Stimulated activated CD4-positive, alpha-beta T cell treated with anti-CD3 and anti-CD28 coated beads, TNF-alpha, amount 100 ng/mL, for 48 hours (primary cell): ENCODE measurements around the gene GSTT4.
"Not testable (repeated sequence)": the region's sequence is repeated elsewhere in the genome, so short reads cannot be mapped to it uniquely, and the experiment has no call there.

Experiments
- DNase-seq, 3 donors: peaks; one replicate each; pipeline ENCODE4 v3.0.0-alpha.2; 2020; ENCODE audit warnings: low read depth in 3 of 3

GSTT4 gene

DNA sequence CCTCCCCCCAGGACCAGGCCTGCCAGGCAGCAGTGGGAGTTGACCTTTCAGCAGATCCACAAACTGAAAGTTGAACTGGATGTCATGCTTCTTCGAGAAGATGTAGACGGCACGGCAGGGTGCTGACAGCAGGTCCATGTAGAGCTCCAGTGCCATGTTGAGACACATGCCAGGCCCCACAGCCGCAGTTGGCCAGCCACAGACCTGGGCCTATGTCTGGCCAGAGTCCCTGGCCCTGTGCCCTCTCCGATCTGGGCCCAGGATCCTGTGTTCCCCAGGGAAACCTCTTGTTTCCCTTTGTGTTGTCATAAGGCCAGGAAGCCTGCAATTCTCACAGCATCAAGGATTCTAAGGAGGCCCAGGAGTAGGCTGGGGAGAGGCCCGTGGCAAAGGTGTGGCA, at the start of gene GSTT4:
Gene GSTT4, minus strand, starts transcription at position 253 of the 400 bp plus-strand sequence. Its CDS starts 97 bp downstream, at position 156.
- no peak for DNase-seq

DNA sequence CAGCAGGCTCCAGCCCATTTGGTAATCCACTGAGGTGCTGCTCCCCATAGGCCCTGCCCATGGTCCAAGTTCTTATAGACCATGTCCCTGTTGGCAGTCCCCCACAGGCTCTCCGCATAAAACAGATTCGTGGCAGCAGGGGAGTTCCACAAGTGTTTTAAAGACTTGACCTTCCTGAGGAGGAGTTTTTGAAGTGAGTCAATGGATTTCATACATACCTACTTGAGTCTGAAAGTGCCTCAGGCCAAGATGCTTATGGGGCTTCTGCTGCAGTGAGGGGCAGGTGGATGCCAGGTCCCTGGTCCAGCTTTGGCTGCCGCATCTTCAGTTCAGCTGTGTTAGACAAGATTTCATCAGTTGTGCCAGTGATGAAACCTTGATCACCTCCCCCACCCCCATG, 49.1 kb upstream of the GSTT4 start:
- DNase-seq: no peak

DNA sequence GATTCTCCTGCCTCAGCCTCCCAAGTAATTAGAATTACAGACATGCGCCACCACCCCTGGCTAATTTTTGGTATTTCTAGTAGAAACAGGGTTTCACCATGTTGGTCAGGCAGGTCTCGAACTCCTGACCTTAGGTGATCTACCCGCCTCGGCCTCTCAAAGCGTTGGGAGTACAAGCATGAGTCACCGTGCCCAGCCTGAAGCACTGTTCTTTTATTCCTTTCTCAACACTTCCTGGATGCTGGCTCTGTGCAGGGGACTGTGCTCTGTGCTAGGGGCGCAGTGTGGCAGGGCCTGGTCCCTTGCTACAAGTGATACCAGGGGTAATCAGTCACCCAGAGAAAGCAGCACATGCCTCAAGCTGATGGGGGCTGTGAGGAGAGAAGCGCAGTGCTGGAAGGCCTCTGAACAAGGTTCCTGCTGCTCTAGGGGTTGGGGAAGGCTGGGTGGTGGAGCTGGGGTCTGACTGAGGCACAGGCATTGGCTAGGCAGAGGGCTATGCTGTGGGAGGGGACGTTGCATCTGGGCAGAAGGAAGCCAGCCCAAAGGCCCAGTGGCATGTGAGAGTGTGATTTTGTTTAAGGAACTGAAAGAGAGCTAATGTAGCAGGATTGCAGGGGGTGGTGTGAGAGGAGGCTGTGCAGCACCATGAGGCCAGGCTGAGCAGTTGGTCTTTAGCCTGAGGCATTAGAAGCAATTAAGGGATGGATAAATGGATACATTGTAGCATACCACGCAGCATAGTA, 48.4 kb upstream of the GSTT4 start:
- DNase-seq: no peak

DNA sequence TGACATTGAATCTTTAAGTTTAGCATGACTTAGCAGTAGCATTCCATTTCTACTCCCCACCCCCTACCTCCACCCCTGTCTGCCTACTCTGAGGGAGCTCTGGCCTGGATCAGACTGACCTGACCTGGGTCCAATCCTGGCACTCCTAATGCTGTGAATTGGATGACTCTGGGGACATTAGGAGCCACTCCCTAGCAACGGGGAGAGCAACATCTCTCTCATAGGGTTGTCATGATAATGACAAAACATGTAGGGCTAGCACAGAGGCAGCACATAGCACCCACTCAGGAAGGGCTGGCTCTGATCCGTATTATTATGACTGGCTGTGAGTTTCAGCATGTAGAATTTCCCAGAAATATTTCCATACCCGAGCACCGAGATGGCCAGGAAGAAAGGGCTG, 46.3 kb upstream of the GSTT4 start:
- no peak for DNase-seq

DNA sequence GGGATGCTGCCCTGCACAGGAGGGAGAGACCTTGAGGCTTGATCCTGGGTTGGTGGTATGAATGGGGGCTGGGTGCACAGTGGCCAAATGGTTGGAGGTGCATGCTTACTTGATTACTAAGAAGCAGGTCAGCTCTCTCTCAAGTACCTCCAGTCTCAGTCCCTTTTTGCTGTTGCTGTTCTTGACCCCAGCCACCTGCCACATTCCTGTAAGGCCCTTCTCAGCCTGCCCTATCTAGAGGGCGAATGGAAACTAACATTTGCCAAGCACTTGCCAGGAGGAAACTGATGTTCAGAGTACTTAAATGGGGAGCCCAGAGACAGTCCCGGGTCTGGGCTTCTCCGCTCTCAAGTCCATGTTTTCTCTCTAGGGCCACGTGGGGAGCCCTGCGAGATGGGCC, 45.8 kb upstream of the GSTT4 start:
- DNase-seq: no peak

DNA sequence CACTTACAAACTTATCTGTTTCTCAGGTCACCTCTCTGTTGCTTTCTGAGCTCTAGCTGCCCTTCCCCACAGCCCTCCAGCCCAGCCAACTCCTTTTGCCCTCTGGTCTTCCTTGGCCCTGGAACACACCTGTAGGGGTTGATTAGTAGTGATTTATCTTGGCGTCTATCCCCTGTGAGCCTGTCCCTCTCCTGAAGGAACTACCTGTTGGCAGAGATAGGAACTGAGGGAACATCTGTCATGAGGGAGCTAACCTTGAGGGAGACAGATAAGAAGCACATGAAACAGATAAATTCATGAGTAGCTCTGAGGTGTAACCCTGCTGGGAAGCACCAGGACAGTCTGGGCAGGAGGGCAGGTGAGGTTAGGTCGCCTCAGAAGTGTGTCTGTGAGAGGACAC, 44.7 kb upstream of the GSTT4 start:
- DNase-seq: no peak

DNA sequence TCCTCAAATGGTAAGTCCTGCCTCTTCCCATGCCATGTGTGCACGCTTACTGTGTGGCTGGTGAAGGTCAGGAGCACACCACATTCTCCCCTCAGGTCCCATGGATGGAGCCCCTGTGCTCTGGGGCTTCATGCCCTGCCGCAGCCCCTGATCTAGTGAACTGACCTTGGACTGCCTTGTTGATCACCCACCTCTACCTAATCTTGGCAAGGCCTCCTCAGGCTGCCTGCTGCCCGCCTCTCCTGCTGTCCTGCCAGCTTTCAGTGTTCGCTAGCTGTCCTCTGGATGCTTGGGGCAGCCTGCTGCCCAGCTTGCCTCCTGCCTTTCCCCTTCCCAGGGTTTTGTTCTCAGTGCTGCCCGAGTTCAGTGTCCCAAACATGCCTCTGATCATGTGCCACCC, 44.0 kb upstream of the GSTT4 start:
- DNase-seq: no peak

DNA sequence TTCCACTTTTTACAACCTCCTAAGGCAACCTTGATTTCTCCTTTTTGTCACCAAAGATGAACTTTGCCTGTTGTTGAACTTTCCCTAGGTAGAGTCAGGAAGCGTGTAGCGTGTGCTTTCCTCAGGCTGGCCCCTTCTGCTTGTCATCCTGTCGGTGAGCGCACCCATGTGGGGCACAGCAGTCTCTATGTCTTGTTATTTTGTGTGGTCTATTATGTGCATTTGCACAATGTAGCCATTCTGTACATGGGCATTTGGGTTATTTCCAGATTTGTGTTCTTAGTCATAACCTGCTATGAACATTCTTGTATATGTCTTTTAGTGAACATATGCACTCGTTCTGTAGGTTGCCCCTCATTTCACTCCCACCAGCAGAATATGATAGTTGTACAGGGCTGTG, 40.8 kb upstream of the GSTT4 start:
- DNase-seq: no peak

DNA sequence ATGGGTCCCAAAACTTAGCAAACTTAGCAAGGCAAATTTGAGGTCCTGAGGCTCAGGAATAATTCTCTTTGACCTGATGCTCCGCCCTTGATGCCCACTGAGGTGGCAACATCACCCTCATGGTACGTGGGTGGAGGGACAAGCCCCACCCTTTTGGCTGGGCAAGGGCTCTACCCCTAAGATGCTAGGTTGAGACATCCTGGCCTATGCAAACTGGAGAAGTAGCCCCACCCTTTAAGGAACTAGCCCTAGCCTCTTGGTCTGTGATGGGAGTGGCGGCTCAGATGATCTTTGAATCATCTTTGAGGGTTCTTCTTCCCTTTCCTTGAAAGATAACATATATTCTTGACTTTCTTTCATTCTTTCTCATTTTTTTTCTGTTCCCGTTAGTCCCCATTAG, 38.7 kb upstream of the GSTT4 start:
- DNase-seq: no peak

DNA sequence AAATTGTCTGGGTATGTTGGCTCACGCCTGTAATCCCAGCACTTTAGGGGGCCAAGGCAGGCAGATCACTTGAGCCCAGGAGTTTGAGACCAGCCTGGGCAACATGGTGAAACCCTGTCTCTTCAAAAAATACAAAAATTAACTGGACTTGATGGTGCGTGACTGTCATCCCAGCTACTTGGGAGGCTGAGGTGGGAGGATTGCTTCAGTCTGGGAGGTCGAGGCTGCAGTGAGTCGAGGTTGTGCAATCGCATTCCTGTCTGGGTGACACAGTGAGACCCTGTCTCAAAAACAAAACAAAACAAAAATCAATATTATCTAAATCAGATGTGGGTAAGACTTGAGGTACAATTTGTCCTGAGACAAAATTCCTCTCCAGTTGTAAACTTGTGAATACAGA, 38.2 kb upstream of the GSTT4 start:
- not testable (repeated sequence) for DNase-seq

DNA sequence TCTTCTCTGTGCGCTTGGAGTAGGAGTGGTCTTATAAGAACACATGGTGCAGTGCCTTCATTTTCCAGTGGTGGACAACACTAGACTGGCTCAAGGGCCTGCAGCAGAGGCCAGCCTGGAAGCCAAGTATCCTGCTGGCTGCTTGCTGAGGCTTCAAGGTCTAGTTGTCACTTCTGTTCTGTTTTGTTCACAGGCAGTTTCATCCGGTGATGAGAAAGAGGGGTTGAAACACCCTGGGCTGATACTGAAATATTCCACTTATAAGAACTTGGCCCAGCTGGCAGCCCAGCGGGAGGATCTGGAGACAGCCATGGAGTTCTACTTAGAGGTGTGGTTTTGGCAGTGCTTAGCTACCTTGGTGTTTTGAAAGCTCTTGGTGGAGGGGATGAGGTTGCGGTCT, 35.7 kb upstream of the GSTT4 start:
- DNase-seq: no peak

DNA sequence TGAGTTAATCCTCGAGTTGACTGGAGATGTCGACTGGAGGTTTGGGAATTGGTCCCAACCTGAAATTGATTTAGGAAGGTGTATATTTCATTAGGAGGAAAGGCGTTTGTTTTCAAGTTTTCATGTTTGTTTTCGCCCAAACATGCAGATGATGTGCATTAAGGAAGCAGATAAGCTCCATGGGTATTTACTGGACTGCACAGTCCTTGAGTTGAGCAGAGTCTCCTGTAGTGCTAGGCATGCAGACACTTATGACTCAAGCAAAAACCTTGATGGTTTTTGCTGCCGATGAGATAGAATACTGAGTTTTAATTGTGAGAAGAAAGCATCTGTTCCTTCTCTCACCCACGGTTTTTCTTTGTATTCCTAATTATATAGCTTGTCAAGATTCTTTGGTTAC, 33.8 kb upstream of the GSTT4 start:
- DNase-seq: no peak

DNA sequence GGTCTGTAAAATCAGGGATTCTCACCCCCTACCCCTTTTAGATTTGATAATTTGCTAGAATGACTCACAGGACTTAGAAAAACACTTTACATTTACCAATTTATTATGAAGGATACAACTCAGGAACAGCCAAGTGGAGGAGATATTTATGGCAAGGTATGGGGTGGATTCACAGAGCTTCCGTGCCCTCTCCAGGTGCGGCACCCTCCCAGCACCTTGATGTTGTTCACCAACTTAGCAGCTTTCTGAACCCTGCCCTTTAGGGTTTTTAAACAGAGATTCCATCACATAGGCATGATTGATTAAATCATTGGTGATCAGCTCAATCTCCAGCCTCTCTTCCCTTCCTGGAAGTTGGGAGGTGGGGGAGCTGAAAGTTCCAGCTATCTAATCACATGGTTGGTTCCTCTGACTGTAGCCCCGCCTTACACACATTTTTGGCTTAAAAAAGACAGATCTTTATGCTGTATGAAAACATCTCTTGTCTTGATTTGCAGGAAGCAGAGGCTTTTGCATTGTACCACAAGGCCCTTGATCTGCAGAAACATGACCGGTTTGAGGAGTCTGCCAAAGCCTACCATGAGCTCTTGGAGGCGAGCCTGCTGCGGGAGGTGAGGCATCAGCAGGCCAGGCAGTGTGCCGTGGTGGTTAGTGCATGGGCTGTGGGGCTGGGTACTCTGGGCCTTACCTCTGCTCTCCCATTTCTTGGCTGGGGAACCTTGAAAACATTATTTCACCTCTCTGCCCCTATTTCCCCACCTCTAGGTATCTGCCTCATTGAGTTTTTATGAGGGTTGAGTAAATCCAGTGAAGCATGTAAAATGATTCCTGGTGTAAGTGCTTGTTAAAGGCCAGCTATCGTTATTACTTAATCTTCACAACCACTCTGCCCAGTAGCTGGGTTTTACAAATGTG, 32.9 kb upstream of the GSTT4 start:
- DNase-seq: no peak

DNA sequence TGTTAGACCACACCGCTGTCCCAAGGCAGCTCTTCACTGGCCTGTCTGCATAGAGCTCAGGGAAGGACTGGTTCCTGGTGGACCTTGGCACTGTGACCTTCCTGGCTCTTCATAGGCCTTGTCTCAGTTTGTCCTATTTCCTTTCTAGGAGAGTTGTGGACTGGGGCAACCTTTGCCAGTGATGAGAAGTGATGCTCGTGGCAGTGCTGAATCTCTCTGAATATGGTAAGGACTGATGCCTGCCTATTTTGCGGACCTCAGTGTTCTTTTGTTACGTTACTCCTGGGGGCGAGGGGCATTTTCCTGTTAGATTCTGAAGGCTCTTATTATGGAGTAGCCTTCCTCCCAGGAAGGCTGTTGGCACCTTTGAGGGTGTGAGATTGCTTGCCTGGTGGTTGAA, 30.0 kb upstream of the GSTT4 start:
- DNase-seq: no peak

DNA sequence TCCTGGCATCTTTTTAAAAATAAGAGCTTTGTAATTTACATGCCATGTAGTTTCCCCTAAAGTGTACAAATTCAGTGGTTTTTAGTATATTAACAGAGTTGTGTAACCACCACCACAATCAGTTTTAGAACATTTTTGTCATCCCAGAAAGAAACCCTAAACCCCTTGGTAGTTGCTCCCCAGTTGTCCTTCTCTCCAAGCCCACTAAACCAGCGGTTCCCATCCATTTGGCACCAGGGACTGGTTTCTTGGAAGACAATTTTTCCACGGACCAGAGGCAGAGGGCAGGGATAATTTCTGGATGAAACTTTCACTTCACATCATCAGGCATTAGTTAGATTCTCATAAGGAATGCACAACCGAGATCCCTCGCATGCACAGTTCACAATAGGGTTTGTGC, 28.5 kb upstream of the GSTT4 start:
- no peak for DNase-seq

DNA sequence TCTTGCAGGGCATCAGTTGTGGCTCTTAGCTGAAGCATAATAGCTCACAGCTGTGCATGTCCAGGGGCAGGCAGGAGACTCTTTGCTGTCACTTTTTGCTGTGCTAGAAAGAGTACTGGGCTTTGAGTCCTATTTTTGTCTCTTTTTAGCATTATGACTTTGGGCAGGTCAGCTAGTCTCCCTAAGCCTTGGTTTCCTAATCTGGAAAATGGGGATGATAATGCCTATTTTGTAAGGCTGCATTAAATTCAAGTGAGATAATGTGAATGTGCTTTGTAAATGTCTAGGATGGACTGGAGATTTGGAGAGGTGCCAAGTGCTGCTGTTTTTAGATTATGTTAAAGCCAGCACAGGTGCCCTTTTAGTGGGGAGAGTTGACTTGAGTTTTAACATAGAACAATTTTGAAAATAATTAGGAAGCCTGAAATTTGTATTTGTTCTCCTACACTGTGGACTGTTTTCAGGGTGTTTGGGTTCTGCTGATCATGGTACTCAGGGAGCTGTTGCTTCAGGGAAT, 25.0 kb upstream of the GSTT4 start:
- no peak for DNase-seq

DNA sequence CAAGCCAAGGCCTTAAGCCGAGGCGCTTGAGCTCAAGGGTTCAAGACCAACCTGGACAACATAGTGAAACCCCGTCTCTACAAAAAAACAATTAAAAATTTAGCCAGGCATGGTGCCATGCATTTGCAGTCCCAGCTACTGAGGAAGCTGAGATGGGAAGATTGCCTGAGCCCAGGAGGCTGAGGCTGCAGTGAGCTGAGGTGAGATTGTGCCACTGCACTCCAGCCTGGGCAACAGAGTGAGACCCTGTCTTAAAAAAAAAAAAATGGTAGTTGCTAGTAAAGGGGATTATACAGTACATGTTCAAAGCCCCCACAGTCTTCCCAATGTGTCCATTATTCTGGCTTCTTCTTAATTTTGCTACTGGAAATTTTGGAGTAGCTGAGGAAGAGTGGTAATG, 24.1 kb upstream of the GSTT4 start:
- no peak for DNase-seq

DNA sequence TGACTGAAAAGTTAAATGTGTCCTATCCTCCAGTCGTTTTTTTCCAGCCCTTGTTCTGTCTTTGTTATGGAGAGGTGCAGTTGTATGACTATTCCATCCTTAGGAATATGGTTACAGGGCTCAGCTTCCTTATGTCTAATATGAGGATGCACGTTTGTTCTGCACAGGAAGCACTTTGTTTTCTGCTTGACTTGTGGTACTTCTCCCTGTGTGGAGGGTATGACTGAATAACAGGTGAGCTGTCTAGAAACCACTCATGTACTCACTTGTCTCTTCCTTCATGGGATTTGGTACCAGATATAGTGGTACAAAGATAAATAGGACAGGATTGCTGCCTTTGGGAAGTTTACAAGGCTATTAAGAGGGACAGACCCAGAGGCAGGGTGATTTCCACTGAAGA, 23.3 kb upstream of the GSTT4 start:
- DNase-seq: no peak

DNA sequence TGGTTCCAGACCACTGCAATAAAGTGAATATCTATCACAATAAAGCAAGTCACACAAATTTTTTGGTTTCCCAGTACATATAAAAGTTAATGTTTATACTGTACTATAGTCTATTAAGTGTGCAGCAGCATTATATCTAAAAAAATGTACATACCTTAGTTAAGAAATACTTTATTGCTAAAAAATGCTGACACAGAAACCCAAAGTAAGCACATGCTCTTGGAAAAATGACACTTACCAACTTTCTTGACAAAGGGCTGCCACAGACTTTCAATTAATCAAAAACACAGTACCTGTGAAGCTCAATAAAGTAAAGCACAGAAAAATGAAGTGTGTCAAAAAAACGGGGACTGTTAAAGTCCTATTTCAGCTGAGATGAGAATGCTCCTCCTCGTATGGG, 22.7 kb upstream of the GSTT4 start:
- DNase-seq: no peak

DNA sequence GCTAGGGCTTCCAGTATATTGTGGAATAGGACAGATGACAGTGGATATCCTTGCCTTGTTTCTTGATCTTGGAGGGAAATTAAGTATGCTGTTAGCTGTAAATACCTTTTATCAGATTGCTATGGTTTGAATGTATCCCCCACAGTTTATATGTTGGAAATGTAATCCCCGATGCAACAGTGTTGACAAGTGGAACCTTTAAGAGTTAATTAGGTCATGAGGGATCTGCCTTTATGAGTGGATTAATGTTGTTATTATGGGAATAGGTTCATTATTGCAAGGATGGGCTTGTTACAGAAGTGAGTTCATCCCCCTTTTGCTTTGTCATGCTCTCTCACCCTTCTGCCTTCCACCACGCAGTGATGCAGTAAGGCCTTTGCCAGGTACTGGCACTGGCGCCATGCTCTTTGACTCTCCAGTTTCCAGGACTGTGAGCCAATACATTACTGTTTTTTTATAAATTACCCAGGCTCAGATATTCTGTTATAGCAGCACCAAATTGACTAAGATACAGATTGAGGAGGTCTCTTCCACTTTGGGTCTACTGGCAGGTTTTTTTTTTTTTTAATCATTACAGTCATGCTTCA, 22.2 kb upstream of the GSTT4 start:
- DNase-seq: no peak

DNA sequence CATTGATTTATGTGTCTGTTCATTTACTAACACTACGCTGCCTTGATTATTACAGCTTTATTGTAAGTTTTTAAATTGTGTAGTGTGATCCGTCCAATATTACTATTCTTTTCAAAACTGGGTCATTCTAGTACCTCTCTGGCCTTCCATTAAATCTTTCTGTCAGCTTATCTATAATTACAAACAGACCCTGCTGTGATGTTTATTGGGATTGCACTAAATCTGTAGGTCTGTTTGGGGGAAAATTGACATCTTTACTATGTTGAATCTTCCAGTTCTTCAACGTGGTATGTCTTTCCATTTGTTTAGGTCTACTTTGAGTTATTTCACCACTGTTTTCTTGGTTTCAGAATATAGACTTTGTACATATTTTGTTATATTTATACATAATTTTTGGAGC, 21.5 kb upstream of the GSTT4 start:
- no peak for DNase-seq

DNA sequence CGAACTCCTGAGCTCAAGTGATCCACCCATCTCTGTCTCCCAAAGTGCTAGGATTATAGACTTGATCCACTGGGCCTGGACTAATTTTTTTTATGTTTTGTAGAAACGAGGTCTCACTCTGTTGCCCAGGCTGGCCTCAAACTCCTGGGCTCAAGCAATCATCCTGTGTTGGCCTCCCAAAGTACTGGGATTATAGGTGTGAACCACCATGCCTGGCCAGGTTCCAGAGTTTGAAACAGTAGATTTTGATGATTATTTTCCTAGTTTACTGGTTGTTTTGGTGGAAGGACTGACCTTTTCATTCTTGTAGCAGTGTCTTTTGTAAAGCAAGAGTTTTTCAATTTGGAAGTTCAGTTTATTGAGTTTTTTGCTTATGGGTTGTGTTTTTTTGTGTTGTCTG, 20.8 kb upstream of the GSTT4 start:
- DNase-seq: no peak

DNA sequence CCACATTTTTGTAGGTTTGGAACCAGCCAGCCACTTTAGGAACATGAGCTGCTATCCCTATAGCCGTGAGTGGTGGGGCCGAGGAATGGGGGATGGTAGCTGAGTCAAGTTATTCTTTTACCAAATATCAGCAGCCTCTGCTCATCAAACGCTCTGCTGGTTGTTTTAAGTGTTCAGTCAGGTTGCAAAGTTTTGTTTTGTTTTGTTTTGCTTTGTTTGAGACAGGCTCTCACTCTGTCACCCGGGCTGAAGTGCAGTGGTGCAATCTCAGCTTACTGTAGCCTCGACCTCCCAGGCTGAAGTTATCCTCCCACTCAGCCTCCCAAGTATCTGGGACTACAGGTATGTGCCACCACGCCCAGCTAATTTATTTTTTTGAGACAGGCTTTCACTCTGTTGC, 20.2 kb upstream of the GSTT4 start:
- DNase-seq: no peak
